BJ (cell line): ENCODE data around the gene PLCB2. TPM values are rescaled to one million over a fixed set of nuclear protein-coding genes. Genes with fewer than 3 reads are reported as not detected.

Experiments
- CTCF ChIA-PET: fragments of 350-600 bp; formaldehyde crosslinking; extraction: SDS; loops from one replicate; lab custom pipeline; 2021; ENCODE audit warnings: antibody characterized with exemption, inconsistent platforms; lab: Yijun Ruan, JAX
- POLR2A ChIA-PET: fragments of 300-600 bp; sonication (Branson Sonifier 250); formaldehyde crosslinking; extraction: SDS; loops from one replicate; lab custom pipeline; 2021; ENCODE audit warnings: antibody characterized with exemption; lab: Charles Lee
- DNase-seq: peaks from one replicate; pipeline ENCODE4 v3.0.0-alpha.2; 2011; ENCODE audit warnings: low read depth
- H3K27me3 ChIP-seq: 2 replicates; pipeline ENCODE4 v1.6.0; 2011; ENCODE audit warnings: low read length; ENCODE audit not compliant: control insufficient read depth, insufficient read depth
- H3K36me3 ChIP-seq: 2 replicates; pipeline ENCODE4 v1.5.1; 2011; ENCODE audit warnings: low read length; ENCODE audit not compliant: control insufficient read depth, insufficient read depth
- H3K4me3 ChIP-seq: 2 replicates; pipeline ENCODE4 v1.5.1; 2011; ENCODE audit warnings: low read depth, mild to moderate bottlenecking, control low read depth, low read length
- CTCF ChIP-seq: IDR thresholded peaks from 2 replicates; pipeline ENCODE4 v1.5.1; 2011; ENCODE audit warnings: low read depth, mild to moderate bottlenecking, control low read depth, inconsistent platforms, low read length, moderate library complexity; ENCODE audit not compliant: insufficient read depth
- polyA plus RNA-seq: library from polyadenylated mRNA; depleted of rRNA; stranded (reverse); fragments of >200 nt; gene quantifications from 2 replicates; pipeline ENCODE4 v1.2.3, GENCODE V29; 2011

Gene PLCB2
- polyA plus RNA-seq, 1 experiment: 0.47 TPM

- POLR2A ChIA-PET: interaction anchor here (1.0 kb wide), 1 partner anchor 14 kb away, joined by 3 read pairs; the partner anchor contains the start of gene INAFM2
- Histone ChIP-seq H3K4me3 (no peak overlapping the region), H3K36me3 (peaks cover 18% of the 10 kb centered on the region), H3K27me3 (no peaks in the 10 kb centered on the region)
- CTCF ChIA-PET: interaction anchor here (0.8 to 11.8 kb wide), 18 partner anchors 9 to 120 kb away, joined by 3 to 124 read pairs (median 9); partner anchors contain the start of genes ANKRD63, DISP2, INAFM2 and PHGR1
- no peak for TF ChIP-seq CTCF
- DNase-seq: no peak
Observed at GRCh38 chr15:40337597-40337996, 29.9 kb upstream of the PLCB2 start.

- H3K27me3 ChIP-seq: no peaks in the 10 kb centered on the region
- peaks cover 18% of the 10 kb centered on the region for H3K36me3 ChIP-seq
- POLR2A ChIA-PET: no interaction called here
- TF ChIP-seq CTCF: no peak
- no peak overlapping the region for H3K4me3 ChIP-seq
- DNase-seq: no peak
- CTCF ChIA-PET: interaction anchor here (1.5 to 11.8 kb wide), 9 partner anchors 9 to 84 kb away, joined by 3 to 124 read pairs (median 32); partner anchors contain the start of genes DISP2, INAFM2 and PHGR1
Observed at GRCh38 chr15:40336744-40337122, 29.0 kb upstream of the PLCB2 start.

GRCh38 chr15:40335938-40336743 lies 28.4 kb upstream of the PLCB2 start:
- CTCF ChIA-PET: interaction anchor here (1.5 to 11.8 kb wide), 7 partner anchors 9 to 62 kb away, joined by 3 to 124 read pairs (median 58); partner anchors contain the start of genes DISP2, INAFM2 and PHGR1
- peaks cover 18% of the 10 kb centered on the region for H3K36me3 ChIP-seq
- POLR2A ChIA-PET: no interaction called here

DNA sequence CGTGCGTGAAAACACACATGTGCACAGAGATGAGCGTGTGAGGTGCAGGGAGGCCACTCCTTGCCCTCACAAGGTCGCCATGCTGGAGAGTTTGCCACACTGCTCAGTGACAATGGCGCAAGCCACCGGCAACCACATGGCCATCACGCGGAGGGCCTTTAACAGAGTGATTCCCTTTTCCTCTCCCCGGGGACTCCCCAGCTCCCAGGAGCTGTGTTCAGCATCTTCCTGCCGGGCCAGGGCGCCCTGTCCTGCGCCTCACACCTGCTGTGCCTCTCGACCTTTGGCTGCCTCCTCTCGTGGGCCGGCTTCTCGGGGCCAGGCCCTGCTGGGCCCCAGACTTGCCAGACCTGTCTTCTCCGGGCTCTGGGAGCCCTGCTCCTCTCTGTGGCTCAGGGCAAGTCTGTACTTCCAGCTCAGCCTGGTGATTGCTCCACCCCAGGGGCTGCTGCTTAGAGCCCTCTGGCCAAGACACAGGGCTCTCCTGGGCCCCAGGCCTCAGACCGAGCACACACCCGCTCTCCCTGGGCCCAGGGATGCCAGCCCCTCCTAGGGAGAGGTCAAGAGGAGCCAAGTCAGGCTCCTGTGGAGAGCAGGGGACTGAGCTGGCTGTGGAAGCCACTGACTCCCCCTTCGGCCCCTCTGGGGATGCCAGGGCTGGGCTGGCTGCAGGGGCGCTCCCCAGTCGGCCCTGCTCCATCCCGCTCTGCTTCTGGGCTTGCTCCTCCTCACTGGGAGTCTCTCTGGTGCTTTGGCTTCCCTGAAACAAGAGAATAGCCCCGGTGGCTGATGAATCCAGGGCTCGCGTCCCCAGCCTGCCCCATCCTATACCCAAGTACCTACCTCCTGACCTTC lies 27.4 kb upstream of the PLCB2 start:
- Histone ChIP-seq H3K4me3 (no peak overlapping the region), H3K36me3 (peaks cover 18% of the 10 kb centered on the region), H3K27me3 (no peaks in the 10 kb centered on the region)
- DNase-seq: no peak
- CTCF ChIA-PET: interaction anchor here (1.2 to 5.9 kb wide), 6 partner anchors 8 to 61 kb away, joined by 3 to 108 read pairs (median 8); no protein-coding TSS in a partner anchor
- TF ChIP-seq CTCF: no peak
- POLR2A ChIA-PET: no interaction called here

More at GRCh38 chr15:40335938-40336743, 28.4 kb upstream of the PLCB2 start:
- no peak for DNase-seq
- no peak for TF ChIP-seq CTCF
- no peak overlapping the region for H3K4me3 ChIP-seq
- H3K27me3 ChIP-seq: no peaks in the 10 kb centered on the region
